Parathyroid adenoma (tissue), 2 donors: ENCODE data around the gene NANOGP8.
"Not testable (repeated sequence)": the region's sequence is repeated elsewhere in the genome, so short reads cannot be mapped to it uniquely, and the experiment has no call there.

Source experiments
- H2AFZ ChIP-seq: fragments of 300-600 bp; sonication (generic); one replicate; pipeline ENCODE4 v1.7.0; 2017; ENCODE audit warnings: antibody characterized with exemption, mild to moderate bottlenecking
- H3K27ac ChIP-seq: fragments of 300-600 bp; sonication (generic); one replicate; pipeline ENCODE4 v1.7.0; 2017
- H3K27me3 ChIP-seq: fragments of 300-600 bp; sonication (generic); one replicate; pipeline ENCODE4 v1.7.0; 2017; ENCODE audit warnings: low read length; ENCODE audit not compliant: control insufficient read depth, insufficient read depth
- H3K36me3 ChIP-seq: fragments of 300-600 bp; sonication (generic); one replicate; pipeline ENCODE4 v1.7.0; 2017; ENCODE audit warnings: low read length; ENCODE audit not compliant: control insufficient read depth, insufficient read depth
- H3K4me1 ChIP-seq: fragments of 300-600 bp; sonication (generic); one replicate; pipeline ENCODE4 v1.7.0; 2017; ENCODE audit warnings: control low read depth
- H3K4me2 ChIP-seq: fragments of 300-600 bp; sonication (generic); one replicate; pipeline ENCODE4 v1.7.0; 2017; ENCODE audit warnings: low read length
- H3K4me3 ChIP-seq: fragments of 300-600 bp; sonication (generic); one replicate; pipeline ENCODE4 v1.7.0; 2017; ENCODE audit warnings: low read depth, low read length
- H3K79me2 ChIP-seq: fragments of 300-600 bp; sonication (generic); one replicate; pipeline ENCODE4 v1.7.0; 2017; ENCODE audit warnings: control low read depth
- H3K9ac ChIP-seq: fragments of 300-600 bp; sonication (generic); one replicate; pipeline ENCODE4 v1.7.0; 2017; ENCODE audit warnings: mild to moderate bottlenecking
- H3K9me3 ChIP-seq: fragments of 300-600 bp; sonication (generic); one replicate; pipeline ENCODE4 v1.7.0; 2017; ENCODE audit warnings: low read length; ENCODE audit not compliant: control insufficient read depth
- TF ChIP-seq, protein P1 (sequence below): fragments of 300-600 bp; sonication (generic); IDR thresholded peaks from one replicate; pipeline ENCODE4 v1.7.0; 2017; ENCODE audit warnings: antibody characterized with exemption, mild to moderate bottlenecking
- donor health status: primary hyperparathyroidism.

The NANOGP8 gene, protein sequence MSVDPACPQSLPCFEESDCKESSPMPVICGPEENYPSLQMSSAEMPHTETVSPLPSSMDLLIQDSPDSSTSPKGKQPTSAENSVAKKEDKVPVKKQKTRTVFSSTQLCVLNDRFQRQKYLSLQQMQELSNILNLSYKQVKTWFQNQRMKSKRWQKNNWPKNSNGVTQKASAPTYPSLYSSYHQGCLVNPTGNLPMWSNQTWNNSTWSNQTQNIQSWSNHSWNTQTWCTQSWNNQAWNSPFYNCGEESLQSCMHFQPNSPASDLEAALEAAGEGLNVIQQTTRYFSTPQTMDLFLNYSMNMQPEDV

DNA sequence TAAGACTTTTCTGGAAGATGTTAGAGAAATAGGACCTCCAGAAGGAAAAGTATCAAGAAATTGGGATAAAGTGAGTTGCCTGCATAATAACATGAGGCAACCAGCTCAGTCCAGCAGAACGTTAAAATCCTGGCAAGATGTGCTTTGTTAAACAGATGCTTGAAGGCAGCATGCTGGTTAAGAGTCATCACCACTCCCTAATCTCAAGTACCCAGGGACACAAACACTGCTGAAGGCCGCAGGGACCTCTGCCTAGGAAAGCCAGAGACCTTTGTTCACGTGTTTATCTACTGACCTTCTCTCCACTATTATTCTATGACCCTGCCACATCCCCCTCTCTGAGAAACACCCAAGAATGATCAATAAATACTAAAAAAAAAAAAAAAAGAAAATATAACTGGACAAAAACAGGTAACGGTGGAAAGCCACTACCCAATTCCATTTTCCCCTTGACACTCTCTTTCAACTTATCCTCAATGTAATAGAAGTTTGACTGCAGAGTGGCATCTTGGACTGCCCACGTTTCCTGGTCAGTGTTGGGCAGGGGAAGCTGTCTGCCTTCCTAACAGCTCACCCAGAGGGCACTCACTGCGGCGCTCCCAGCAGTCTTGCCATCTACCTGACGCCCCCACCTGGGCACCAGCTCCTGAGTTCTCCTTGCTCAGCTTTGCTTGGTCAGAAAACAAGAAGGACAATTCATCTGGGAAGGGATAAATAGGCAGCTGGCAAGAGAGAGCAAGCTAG lies at the start of gene NANOGP8:
NANOGP8 (minus strand) TSS at position 120 of the 744 bp plus-strand sequence. CDS start 185 bp downstream, outside the sequence.
- H3K79me2 ChIP-seq, H3K4me2 ChIP-seq, H3K36me3 ChIP-seq, H3K4me3 ChIP-seq, H3K27ac ChIP-seq, H3K27me3 ChIP-seq, H3K4me1 ChIP-seq, H2AFZ ChIP-seq, H3K9me3 ChIP-seq, H3K9ac ChIP-seq: not testable (repeated sequence)

DNA sequence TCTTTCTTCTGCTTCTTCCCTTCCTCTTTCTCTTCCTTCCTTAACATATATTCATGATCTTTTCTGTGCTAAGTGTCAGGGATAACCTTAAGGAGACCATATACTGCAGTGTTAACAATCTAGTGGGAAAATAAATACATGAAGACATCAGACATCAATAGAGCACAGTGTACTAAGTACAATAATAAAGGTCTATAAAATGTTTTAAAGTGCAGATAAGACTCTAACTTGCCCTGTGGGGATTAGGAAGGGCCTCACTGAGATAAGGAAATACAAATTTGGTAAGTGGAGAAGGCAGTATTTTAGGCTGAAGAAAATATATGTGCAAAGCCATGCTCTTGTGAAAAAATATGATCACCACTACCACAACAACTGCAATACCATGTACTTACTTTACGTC lies 49.2 kb upstream of the NANOGP8 start:
- TF ChIP-seq, protein P1, sequence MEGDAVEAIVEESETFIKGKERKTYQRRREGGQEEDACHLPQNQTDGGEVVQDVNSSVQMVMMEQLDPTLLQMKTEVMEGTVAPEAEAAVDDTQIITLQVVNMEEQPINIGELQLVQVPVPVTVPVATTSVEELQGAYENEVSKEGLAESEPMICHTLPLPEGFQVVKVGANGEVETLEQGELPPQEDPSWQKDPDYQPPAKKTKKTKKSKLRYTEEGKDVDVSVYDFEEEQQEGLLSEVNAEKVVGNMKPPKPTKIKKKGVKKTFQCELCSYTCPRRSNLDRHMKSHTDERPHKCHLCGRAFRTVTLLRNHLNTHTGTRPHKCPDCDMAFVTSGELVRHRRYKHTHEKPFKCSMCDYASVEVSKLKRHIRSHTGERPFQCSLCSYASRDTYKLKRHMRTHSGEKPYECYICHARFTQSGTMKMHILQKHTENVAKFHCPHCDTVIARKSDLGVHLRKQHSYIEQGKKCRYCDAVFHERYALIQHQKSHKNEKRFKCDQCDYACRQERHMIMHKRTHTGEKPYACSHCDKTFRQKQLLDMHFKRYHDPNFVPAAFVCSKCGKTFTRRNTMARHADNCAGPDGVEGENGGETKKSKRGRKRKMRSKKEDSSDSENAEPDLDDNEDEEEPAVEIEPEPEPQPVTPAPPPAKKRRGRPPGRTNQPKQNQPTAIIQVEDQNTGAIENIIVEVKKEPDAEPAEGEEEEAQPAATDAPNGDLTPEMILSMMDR, result no peak
- no peak overlapping the region for H3K4me3 ChIP-seq
- H2AFZ ChIP-seq, result no peak overlapping the region
- H3K36me3 ChIP-seq, result no peaks in the 10 kb centered on the region
- H3K4me2 ChIP-seq, result no peak overlapping the region
- no peak overlapping the region for H3K27ac ChIP-seq
- no peak overlapping the region for H3K9ac ChIP-seq
- no peaks in the 10 kb centered on the region for H3K9me3 ChIP-seq
- H3K27me3 ChIP-seq, result no peaks in the 10 kb centered on the region
- no peaks in the 10 kb centered on the region for H3K79me2 ChIP-seq
- H3K4me1 ChIP-seq, result no peaks in the 10 kb centered on the region

DNA sequence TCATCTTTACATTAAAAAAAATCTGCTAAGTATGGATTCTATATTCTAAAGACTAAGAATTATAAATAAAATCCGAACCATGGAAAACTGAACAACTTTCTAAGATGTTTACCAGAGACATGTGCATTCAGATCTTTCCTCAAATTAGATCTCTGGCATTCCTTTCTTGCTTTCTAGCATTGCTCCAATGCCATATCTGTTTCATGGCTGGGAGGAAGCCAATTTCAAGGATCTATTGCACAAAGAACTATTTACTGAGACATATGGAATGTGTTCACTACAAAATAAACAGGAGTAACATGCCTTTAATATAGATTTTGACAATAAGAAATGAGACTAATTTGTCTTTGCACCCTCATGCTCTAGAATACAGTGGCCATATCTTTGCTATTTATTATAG lies 45.1 kb upstream of the NANOGP8 start:
- Histone ChIP-seq H3K9ac (no peak overlapping the region), H3K36me3 (no peaks in the 10 kb centered on the region), H3K9me3 (no peaks in the 10 kb centered on the region), H3K27ac (no peak overlapping the region), H2AFZ (no peak overlapping the region), H3K4me2 (no peak overlapping the region), H3K4me1 (no peaks in the 10 kb centered on the region), H3K4me3 (no peak overlapping the region), H3K79me2 (no peaks in the 10 kb centered on the region), H3K27me3 (no peaks in the 10 kb centered on the region)
- TF ChIP-seq, protein P1, result no peak

GRCh38 chr15:35129361-35129760 lies 44.3 kb upstream of the NANOGP8 start:
- Histone ChIP-seq H3K27me3 (no peaks in the 10 kb centered on the region), H2AFZ (no peak overlapping the region), H3K79me2 (no peaks in the 10 kb centered on the region), H3K27ac (no peak overlapping the region), H3K4me3 (no peak overlapping the region), H3K9ac (no peak overlapping the region), H3K9me3 (no peaks in the 10 kb centered on the region), H3K4me2 (no peak overlapping the region), H3K36me3 (no peaks in the 10 kb centered on the region), H3K4me1 (no peaks in the 10 kb centered on the region)
- TF ChIP-seq, protein P1, result no peak

GRCh38 chr15:35127717-35128116 lies 42.6 kb upstream of the NANOGP8 start:
- no peak overlapping the region for H3K4me2 ChIP-seq
- no peak overlapping the region for H3K9ac ChIP-seq
- no peaks in the 10 kb centered on the region for H3K79me2 ChIP-seq
- H3K27me3 ChIP-seq, result no peaks in the 10 kb centered on the region
- no peak overlapping the region for H2AFZ ChIP-seq
- TF ChIP-seq, protein P1, result no peak
- H3K4me3 ChIP-seq, result no peak overlapping the region
- H3K27ac ChIP-seq, result no peak overlapping the region
- no peaks in the 10 kb centered on the region for H3K9me3 ChIP-seq
- no peaks in the 10 kb centered on the region for H3K36me3 ChIP-seq
- H3K4me1 ChIP-seq, result no peaks in the 10 kb centered on the region
